ENCODE measurements around the gene NUDT10.
"Not testable (repeated sequence)": the region's sequence is repeated elsewhere in the genome, so short reads cannot be mapped to it uniquely, and the experiment has no call there.

Gene NUDT10

DNA sequence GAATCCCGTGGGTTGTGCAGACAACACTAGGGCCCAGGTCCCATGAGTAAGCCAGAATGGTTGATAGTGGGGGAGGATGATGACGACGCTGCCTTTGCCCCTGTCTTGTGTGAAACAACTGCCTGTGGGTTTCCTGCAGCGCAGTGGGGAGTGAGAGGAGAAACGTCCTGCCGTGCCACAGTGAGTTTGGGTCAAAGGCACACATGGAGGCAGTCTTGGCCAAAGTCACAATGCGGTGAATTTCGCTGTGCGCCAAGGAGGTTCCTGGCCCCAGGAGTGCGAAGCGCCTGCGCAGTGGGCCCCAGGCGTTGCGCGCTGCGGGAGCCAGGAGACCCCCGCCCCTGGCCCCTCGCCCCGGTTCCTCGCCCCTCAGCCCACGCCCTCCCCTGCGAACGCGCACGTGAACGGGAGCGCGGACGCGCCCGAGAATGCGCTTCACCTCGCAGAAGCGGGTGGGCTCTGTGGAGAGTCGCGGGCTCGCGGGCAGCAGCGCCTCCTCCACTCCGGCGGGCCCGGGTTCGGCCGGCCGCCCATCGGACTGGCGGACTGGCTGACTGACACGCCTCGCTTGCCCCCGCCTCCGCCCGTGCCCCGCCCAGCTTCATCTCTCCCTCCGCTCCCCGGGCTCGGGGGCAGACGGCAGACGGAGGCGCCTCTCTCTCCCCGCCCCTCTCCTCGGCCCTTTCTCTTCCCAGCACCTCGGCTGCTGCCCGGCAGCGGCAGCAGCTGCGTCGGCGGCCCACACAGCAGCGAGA is at the start of gene NUDT10:
Gene NUDT10 (plus strand): TSS at position 635 of the 755 bp plus-strand sequence. CDS start 144 bp downstream, outside the sequence.
- Mint-ChIP-seq H3K4me1 (no peaks in the 10 kb centered on the region), H3K36me3 (peaks cover 0 to under 1% of the 10 kb centered on the region in 2 donors), H3K27ac (peak within 1 kb of the TSS; percentile 1), H3K9me3 (no peaks in the 10 kb centered on the region), H3K27me3 (peaks cover 0 to 16% of the 10 kb centered on the region in 2 donors), H3K4me3 (peak within 1 kb of the TSS; percentile 92 to 97)
- ATAC-seq (replicated peaks) = peak; percentile 71 to 80
- DNase-seq = peak; percentile 35

DNA sequence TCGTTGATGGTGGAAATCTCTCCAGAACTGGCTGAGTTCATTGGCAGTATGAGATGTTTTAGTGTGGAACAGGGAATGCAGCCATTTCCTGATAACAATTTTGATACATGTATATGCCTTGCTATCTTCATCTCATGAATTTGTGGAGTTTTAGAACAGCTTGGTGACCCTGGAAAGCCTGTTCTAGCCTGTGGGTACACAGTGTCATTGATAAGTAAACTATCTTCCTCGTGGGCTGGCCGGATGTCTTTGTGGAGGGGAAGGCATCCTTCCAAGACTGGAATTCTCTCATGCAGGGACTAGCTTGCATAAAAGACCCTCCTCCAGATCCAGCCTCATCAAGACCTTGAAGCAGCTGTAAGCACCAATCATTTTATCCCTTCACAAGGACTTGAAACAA is 40.2 kb upstream of the NUDT10 start:
- DNase-seq = no peak
- Mint-ChIP-seq H3K36me3 (peaks cover 0 to 2% of the 10 kb centered on the region in 2 donors), H3K4me3 (no peak overlapping the region), H3K4me1 (peaks cover 0 to 7% of the 10 kb centered on the region in 2 donors), H3K27me3 (peaks cover 0 to 4% of the 10 kb centered on the region in 2 donors), H3K9me3 (no peaks in the 10 kb centered on the region), H3K27ac (no peak overlapping the region)
- no peak for ATAC-seq (replicated peaks)

DNA sequence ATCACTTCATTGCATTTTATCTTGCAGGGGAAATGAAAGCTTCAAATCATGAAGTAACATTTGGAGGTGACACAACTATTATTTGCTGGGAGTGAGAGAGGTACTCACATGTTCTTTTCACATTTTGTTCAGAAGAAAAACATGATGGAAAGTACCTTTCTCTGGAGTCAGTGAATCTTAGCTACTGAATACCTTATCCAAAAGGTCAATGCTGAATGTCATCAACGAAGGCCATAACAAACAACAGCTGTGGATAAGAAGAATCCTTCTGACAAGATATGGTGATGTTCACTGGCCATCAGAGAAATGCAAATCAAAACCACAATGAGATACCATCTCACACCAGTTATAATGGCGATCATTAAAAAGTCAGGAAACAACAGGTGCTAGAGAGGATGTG is 36.5 kb upstream of the NUDT10 start:
- peak; percentile 65 to 78 for ATAC-seq (replicated peaks)

DNA sequence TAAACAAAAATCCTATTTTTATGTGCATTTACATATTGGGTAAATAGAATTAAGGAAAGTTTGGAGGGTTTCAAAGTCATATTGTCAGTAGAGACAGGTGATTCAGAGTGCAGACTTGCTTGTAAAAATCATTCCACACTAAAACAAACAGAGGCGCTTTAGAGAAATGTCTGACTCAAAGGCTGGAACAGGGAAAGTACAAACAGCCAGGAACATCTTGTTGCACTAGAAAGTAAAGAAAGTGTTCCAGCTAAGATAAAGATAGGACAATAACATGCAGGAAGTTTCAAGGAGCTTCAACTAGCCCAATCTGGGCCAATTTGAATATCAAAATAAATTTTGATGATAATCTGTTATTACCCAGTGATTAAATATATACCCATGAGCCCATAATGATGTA is 16.4 kb upstream of the NUDT10 start:
- Mint-ChIP-seq H3K36me3 (peaks cover 0 to 2% of the 10 kb centered on the region in 2 donors), H3K27me3 (peaks cover 0 to 5% of the 10 kb centered on the region in 2 donors), H3K27ac (no peak overlapping the region), H3K9me3 (no peaks in the 10 kb centered on the region), H3K4me1 (no peaks in the 10 kb centered on the region), H3K4me3 (no peak overlapping the region)
- DNase-seq (no peak), ATAC-seq (replicated peaks) (no peak)

More for the DNA sequence above, 36.5 kb upstream of the NUDT10 start:
- no peak for DNase-seq
- H3K36me3 Mint-ChIP-seq = peaks cover 0 to 3% of the 10 kb centered on the region in 2 donors
- H3K27ac Mint-ChIP-seq = no peak overlapping the region
- no peak overlapping the region for H3K4me3 Mint-ChIP-seq
- H3K4me1 Mint-ChIP-seq = peaks cover 0 to 7% of the 10 kb centered on the region in 2 donors
- H3K27me3 Mint-ChIP-seq = no peaks in the 10 kb centered on the region
- H3K9me3 Mint-ChIP-seq = no peaks in the 10 kb centered on the region

DNA sequence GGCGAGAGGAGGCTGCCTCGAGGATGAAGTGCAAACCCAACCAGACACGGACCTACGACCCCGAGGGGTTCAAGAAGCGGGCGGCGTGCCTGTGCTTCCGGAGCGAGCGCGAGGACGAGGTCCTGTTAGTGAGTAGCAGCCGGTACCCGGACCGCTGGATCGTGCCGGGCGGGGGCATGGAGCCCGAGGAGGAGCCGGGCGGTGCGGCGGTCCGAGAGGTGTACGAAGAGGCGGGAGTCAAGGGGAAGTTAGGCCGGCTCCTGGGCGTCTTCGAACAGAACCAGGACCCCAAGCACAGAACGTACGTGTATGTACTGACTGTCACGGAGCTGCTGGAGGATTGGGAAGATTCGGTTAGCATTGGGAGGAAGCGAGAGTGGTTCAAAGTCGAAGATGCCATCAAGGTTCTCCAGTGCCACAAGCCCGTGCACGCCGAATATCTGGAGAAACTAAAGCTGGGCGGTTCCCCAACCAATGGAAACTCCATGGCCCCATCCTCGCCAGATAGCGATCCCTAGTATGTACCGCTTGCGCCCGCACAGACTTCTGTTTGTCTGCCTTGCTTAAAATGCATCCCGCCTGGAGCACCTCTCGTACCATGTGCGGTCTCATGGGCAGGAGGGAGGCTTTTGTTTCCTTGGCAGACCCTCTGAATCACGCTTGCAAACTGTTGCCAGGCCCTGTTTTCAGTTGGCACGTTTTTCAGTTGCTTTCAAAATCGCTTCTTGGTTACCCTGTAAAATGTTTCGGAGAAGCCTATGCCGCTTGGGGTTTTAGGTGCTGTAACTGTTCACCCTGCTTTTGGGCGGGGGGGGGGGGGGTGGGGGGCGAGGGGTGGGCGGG is 542 bp downstream of the NUDT10 start:
- not testable (repeated sequence) for H3K9me3 Mint-ChIP-seq, H3K4me1 Mint-ChIP-seq, DNase-seq, H3K36me3 Mint-ChIP-seq
- H3K4me3 Mint-ChIP-seq = peak overlapping the region; percentile 92 to 97
- H3K27me3 Mint-ChIP-seq = peaks cover 0 to 16% of the 10 kb centered on the region in 2 donors
- ATAC-seq (replicated peaks) = peak; percentile 44 to 45
- peak overlapping the region; percentile 1 for H3K27ac Mint-ChIP-seq

DNA sequence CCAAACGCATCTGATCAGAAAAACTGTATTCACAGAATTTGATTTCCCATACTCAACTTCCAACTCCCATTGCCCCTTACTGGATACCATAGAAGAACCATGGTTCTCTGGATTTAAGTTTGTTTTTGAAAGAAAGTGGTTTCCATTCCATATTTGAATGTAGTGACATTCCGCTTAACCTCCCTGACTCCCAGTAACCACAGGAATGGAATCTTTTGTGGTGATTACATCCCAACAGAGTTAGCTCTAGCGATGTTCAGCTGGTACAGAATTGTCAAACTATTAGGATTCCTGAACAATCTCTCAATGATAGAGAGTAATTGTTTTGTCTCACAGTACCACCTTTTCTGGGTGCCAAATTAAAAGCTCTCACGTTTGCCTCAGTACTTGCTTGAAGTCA is 1.7 kb downstream of the NUDT10 start:
- Mint-ChIP-seq H3K4me1 (no peaks in the 10 kb centered on the region), H3K9me3 (no peaks in the 10 kb centered on the region), H3K27me3 (peaks cover 0 to 16% of the 10 kb centered on the region in 2 donors), H3K36me3 (no peaks in the 10 kb centered on the region), H3K4me3 (no peak overlapping the region), H3K27ac (no peak overlapping the region)
- DNase-seq (no peak), ATAC-seq (replicated peaks) (no peak)

DNA sequence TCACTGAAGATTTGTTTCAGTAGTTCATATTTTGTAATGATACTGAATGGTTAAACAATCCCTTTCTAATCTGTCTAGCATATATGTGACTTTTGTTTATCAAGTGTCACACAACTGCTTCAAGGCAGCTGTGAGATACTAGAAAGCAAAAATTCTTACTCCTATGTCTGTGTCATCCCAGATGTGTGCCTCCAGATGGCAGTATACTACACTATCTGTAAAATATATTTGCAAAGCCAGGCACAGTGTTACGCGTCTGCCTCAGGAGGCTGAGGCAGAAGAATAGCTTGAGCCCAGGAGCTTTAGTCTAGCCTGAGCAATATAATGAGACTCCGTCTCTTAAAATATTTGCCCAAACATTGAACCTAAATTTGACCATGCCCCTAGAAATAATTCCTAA is 4.0 kb downstream of the NUDT10 start:
- no peak overlapping the region for H3K27ac Mint-ChIP-seq
- DNase-seq = peak; percentile 11
- no peak overlapping the region for H3K4me3 Mint-ChIP-seq
- H3K27me3 Mint-ChIP-seq = peaks cover 0 to 16% of the 10 kb centered on the region in 2 donors
- H3K9me3 Mint-ChIP-seq = no peaks in the 10 kb centered on the region
- no peaks in the 10 kb centered on the region for H3K36me3 Mint-ChIP-seq
- no peaks in the 10 kb centered on the region for H3K4me1 Mint-ChIP-seq
- peak; percentile 69 to 74 for ATAC-seq (replicated peaks)

DNA sequence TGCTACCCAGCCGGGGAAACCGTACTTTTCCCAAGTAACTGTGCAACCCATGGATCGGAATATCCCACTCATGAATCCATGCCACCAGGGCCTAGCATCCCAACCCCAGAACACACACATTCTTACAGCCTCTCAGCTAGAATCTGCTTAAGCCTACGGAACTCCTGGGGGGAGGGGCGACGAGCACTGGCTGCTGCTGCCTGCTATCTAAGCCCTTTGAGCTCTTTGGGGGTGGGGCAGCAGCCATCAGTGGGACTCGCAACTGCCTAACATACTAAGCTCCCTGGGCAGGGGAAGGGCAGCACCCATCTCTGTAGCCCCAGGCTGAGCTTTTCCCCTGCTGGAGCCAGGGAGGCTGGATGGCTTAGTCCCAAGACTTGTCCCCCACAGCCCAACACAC is 28.6 kb downstream of the NUDT10 start:
- Mint-ChIP-seq H3K4me3 (no peak overlapping the region), H3K36me3 (peaks cover 6 to 20% of the 10 kb centered on the region in 2 donors), H3K27me3 (no peaks in the 10 kb centered on the region), H3K4me1 (no peaks in the 10 kb centered on the region), H3K27ac (no peak overlapping the region), H3K9me3 (peaks cover 17 to 23% of the 10 kb centered on the region in 2 donors)
- DNase-seq = no peak
- no peak for ATAC-seq (replicated peaks)

DNA sequence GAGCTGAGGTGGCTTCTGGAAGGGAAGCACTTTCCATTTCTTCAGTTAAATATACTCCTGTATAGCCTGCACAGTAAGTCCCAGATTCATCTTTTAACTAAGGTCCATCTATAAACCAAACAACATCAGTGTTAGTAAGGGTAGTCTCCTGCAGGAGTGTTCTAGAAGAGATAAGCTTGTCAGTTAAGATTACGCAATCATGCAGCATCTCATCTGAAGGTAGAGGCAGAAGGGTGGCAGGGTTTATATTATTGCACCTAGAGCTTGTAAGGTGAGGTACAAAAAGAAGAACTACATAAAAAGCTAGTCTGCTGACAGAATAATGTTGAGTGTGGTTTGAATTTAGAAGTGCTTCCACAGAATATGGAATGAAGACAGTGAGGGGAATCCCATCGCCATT is 44.0 kb downstream of the NUDT10 start:
- H3K4me3 Mint-ChIP-seq = no peak overlapping the region
- no peaks in the 10 kb centered on the region for H3K27me3 Mint-ChIP-seq
- no peak for ATAC-seq (replicated peaks)
- no peak overlapping the region for H3K27ac Mint-ChIP-seq
- H3K9me3 Mint-ChIP-seq = peaks cover 2 to 3% of the 10 kb centered on the region in 2 donors
- DNase-seq = no peak
- H3K4me1 Mint-ChIP-seq = no peaks in the 10 kb centered on the region
- peaks cover 0 to 1% of the 10 kb centered on the region in 2 donors for H3K36me3 Mint-ChIP-seq
